Adipose tissue (tissue), 3 donors: ENCODE data around the gene ST7L. TPM values are rescaled to one million over a fixed set of nuclear protein-coding genes. Genes with fewer than 3 reads are reported as not detected.
"Not testable (repeated sequence)": the region's sequence is repeated elsewhere in the genome, so short reads cannot be mapped to it uniquely, and the experiment has no call there.

Experiments used
- H3K27ac ChIP-seq: one replicate; pipeline ENCODE4 v1.5.1; 2013; ENCODE audit warnings: low read depth, low read length
- WGBS, 3 donors: extraction: QIAGEN DNeasy Blood & Tissue Kit; methylation state at CpG; one replicate each; pipeline ENCODE4 v1.1.7; 2013; 5-methylcytosine and 5-hydroxymethylcytosine counted together
- polyA plus RNA-seq, 3 donors: library from polyadenylated mRNA; stranded (reverse); fragments of 200-250 nt; gene quantifications; one replicate each; pipeline ENCODE4 v1.2.3, GENCODE V29; 2013
- donor health status: healthy with polysubstance abuse.
- donor health status: Bipolar disorder and iron deficiency.
- donor health status: healthy.

ST7L gene, protein sequence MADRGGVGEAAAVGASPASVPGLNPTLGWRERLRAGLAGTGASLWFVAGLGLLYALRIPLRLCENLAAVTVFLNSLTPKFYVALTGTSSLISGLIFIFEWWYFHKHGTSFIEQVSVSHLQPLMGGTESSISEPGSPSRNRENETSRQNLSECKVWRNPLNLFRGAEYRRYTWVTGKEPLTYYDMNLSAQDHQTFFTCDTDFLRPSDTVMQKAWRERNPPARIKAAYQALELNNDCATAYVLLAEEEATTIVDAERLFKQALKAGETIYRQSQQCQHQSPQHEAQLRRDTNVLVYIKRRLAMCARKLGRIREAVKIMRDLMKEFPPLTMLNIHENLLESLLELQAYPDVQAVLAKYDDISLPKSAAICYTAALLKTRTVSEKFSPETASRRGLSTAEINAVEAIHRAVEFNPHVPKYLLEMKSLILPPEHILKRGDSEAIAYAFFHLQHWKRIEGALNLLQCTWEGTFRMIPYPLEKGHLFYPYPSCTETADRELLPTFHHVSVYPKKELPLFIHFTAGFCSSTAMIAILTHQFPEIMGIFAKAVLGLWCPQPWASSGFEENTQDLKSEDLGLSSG
- 10 to 100 TPM in 1 of 3 donors, 1 to 10 TPM in 2; 6.6 to 10.6 (median 8.0) TPM for polyA plus RNA-seq

DNA sequence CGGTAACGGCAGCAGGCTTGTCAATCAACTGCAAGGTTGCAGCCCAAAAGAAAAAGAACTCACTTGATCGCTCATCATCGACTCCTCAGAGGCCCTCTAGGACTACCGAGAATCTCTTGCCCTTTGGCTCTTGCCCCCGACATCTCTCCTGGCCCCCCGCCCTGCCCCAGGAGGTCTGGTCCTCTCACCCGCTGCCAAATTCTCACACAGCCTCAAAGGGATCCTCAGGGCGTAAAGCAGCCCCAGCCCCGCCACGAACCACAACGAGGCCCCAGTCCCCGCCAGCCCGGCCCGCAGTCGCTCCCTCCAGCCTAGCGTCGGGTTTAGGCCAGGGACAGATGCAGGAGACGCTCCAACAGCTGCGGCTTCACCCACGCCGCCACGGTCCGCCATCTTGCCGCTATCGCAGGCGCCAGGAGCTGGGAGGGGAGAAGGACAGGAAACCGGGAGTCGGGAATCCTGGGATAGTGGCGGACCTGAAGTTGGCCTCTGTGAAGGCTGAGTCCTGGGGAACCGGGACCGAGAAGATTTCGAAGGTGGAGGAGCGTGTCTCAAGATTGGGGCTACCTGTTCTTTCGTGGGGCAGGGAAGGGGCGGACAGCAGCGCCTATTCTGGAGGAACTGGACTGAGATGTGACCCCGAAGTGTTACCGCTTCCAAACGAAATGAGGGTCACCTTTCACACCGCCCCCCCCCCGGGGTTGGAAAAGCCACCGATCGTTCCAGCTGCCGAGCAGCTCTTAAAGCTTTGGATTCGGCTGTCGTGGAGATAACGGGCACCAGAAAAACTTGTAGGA is at the start of gene ST7L:
ST7L (minus strand) TSS at position 421 of the 797 bp plus-strand sequence; CDS start at position 393, 28 bp downstream.
- WGBS, 3 donors, result 0% methylated on average over 45 to 48 of the region's 48 CpGs
- peak within 1 kb of the TSS; percentile 98 for H3K27ac ChIP-seq

DNA sequence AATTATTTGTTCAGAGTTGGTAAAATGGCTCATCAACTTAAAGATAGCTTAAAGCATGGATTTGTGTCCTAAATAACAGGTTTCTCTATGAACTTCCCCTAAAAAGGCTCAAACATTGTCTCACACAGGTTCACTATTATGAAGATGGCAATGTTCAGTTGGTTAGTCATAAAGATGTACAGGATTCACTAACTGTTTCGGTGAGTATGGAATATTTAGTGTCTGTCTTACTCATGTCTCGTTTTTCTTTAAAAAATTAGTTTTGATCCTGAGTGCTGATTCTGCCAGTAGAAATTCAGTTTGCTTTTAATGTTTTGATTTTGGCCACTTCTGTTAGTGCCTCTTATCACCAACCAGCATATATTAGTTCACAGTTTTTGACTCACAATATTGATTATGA is 48.0 kb upstream of the ST7L start:
- 83 to 98% (median 96%) methylated on average over 2 of the region's 2 CpGs for WGBS, 3 donors
- H3K27ac ChIP-seq, result no peak overlapping the region

DNA sequence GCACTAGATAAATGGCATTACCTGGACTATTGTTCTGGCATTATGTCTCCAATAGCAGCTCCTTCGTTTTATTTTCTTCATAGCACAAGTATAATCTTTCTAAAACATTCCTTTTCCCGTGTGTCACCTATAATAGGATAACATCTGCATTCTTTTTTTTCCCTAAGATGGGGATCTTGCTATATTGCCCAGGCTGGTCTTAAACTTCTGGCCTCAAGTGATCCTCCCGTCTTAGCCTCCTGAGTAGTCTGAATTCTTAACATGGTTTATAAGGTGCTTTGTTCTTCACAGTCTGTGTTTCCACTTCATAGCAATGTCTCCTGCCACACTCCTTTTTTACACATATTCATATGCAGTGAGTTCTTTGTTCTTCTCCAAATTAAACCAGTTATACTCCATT is 46.9 kb upstream of the ST7L start:
- WGBS, 3 donors, result 76 to 95% (median 78%) methylated on average over 3 of the region's 3 CpGs

DNA sequence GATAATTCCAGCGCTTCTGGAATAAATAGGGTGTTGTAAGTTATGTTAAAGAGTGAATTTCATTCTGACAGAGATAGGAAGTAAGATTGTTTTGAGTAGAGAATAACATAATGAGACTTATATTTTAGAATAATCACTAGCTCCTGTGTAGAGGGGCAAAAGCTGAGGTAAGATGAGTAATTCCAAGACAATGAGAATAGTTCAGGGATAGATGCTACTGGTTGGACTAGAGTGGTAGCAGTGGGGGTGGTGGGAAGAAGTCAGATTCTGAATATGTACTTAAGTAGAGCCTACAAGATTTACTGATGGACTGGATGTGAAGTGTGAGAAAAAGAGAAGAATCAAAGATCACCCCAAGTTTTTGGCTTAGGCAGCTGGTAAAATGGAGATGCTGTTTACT is 32.3 kb upstream of the ST7L start:
- WGBS, 3 donors, result 100% methylated on average over 1 of the region's 1 CpG
- H3K27ac ChIP-seq, result no peak overlapping the region

More for the DNA sequence above, 46.9 kb upstream of the ST7L start:
- H3K27ac ChIP-seq, result no peak overlapping the region

DNA sequence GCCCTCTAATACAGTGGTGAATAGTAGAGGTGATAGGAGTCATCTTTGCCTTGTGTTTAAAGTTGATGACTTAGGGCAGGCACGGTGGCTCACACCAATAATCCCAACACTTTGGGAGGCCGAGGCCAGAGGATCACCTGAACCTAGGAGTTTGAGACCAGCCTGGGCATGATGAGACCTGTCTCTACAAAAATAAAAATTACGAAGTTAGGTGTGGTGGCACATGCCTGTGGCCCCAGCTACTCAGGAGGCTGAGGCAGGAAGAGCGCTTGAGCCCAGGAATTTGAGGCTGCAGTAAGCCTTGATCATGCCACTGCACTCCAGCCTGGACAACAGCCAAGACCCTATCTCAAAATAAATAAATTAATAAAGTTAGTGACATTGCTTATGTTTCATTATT is 27.3 kb upstream of the ST7L start:
- 95 to 98% (median 97%) methylated on average over 4 of the region's 4 CpGs for WGBS, 3 donors
- H3K27ac ChIP-seq, result no peak overlapping the region

DNA sequence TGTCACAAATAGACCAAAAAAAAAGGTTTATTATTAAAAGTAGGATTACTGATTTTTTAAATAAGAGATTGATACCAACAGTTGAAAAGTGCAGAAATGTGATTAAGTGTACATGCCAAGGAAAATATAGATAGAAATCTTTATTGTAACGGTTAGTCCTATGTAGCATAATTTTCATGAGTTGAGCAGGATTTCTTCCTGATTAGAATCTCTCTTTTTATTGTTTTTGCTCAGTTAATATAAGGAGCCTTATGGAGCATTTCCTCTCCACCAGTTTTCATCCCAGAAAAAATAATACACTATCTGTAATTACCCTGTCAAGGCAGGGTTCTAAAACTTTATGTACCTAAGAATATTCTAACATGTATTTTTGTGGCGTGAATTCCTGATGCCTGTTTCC is 24.1 kb upstream of the ST7L start:
- H3K27ac ChIP-seq, result no peak overlapping the region
- WGBS, 3 donors, result 77 to 90% (median 86%) methylated on average over 2 of the region's 2 CpGs

DNA sequence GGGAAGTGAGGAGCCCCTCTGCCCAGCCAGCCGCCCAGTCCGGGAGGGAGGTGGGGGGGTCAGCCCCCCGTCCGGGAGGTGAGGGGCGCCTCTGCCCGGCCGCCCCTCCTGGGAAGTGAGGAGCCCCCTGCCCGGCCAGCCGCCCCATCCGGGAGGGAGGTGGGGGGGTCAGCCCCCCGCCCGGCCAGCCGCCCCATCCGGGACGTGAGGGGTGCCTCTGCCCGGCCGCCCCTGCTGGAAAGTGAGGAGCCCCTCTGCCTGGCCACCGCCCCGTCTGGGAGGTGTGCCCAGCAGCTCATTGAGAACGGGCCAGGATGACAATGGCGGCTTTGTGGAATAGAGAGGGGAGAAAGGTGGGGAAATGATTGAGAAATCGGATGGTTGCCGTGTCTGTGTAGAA is 21.5 kb upstream of the ST7L start:
- not testable (repeated sequence) for H3K27ac ChIP-seq
- WGBS, 3 donors, result 87 to 89% (median 89%) methylated on average over 21 to 23 of the region's 23 CpGs

DNA sequence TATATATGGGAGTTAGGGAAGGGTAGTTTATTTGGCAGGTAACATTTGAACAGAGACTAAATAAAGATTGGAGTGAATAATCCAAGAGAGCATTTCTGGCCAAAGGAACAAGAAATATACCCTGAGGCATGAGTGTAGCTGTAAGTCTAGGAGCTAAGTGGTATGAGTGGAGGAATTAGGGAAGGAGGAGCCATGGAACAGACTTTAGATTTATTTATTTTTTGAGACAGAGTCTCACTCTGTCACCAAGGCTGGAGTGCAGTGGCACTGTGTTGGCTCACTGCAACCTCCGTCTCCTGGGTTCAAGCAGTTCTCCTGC is 19.1 kb upstream of the ST7L start:
- H3K27ac ChIP-seq, result no peak overlapping the region
- 92 to 96% (median 94%) methylated on average over 1 of the region's 1 CpG for WGBS, 3 donors

DNA sequence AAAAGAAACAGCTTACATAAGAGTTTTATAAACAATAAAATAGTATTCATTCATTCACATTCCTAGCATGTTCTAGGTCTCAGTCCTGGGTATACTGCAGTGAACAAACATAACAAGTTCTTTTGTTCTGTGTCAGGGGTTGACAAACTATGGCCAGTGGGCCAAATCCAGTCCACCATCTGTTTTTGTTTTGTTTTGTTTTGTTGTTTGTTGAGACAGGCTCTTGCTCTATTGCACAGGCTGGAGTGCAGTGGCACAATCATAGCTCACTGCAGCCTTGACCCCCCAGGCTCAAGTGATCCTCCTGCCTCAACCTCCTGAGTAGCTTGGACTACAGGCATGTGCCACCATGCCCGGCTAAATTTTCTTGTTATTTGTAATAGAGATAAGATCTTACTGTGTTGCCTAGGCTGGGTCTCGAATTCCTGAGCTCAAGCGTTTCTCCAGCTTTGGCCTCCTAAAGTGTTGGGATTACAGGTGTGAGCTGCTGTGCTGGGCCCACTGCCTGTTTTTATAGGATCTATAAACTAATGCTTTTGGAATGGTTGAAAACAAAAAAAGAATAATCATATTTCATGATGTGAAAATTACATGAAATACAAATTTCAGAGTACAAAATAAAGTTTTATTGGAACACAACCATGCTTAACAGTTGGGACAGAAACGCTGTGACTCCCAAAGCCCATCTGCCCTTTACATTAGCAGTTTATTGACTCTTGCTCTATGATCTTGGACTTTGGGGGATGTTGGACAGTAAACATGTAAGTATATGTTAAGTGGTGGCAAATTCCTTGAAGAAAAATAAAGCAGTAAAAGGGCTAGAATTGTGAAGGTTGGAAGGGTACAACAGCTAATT is 18.5 kb upstream of the ST7L start:
- 70 to 89% (median 89%) methylated on average over 4 of the region's 4 CpGs for WGBS, 3 donors
- no peak overlapping the region for H3K27ac ChIP-seq

DNA sequence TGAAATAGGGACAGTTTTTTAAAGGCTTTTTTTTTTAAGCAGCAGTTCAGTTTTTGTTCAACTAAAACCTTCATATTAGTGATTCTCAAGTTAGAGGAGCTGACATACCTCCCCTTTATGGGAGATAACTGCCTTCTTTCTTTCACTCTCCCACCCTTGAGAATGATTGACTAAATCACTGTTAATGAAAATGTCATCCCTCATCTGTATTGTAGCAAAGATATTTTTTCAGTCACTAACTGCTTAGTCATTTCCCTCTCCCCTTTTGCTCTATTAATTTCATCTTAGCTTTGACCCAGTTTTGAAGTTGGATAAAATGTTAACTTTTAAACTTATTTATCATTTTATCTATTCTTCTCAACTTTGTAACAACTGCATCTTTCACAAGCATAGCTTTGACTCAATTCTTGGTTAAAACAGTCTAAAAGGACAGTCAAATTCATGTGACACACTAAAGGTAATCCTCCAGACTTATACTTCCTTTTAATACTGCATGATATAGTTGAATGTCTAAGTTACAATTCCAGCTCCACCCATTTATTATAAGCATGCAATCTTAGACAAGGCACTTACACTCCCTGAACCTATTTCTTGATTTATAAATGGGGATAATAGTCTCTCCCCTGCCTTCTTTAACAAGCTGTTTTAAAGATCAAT is 17.8 kb upstream of the ST7L start:
- H3K27ac ChIP-seq, result no peak overlapping the region

DNA sequence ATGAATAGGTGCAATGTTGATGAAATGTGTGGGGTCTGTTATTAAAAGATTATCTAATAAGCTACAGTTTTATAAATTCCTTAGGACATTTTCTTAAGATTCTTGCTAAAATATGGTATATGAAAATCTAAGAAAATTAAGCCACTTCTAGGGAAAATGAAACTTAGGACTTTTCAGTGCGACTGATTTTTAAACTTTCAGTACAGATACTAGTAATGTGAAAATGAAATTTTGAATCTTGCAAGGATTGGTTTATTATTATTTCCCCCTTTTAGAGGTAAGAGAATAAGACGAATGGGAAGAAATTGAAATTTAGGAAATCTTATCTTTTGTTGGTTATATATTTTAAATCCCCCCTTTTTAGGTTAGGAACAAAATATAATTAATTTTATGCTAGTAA is 17.1 kb upstream of the ST7L start:
- 73 to 86% (median 75%) methylated on average over 2 of the region's 2 CpGs for WGBS, 3 donors
- no peak overlapping the region for H3K27ac ChIP-seq

DNA sequence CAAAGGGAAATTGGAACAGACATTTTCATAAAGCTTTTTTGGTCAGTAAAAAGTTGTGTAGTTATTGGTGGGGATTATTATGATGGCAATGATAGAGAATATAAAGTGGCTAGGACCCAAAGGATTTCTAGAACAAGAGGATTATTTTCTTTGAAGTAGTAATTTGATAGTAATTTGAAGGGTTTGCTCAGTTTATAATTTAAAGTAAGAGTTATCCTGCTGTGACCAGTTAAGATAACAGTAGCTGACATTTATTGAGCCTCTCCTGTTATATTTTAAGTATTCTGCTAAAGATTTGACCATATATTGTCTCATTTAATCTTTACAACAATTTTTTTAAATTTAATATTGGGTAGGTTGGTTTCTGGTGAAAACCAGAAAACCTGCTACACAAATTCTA is 15.4 kb upstream of the ST7L start:
- no peak overlapping the region for H3K27ac ChIP-seq

DNA sequence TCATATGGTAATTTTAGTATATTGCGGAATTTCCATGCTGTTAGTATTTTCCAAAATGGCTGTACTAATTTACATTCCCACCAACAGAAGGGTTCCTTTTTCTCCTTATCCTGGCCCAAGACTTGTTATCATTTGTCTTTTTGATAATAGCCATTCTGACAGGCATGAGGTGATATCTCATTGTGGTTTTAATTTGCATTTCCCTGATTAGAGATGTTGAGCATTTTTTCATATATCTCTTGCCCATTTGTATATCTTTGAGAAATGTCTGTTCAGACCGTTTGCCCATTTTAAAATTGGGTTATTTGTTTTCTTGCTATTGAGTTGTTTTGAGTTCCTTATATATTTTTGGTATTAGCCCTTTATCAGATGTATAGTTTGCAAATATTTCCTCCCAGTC is 14.7 kb upstream of the ST7L start:
- H3K27ac ChIP-seq, result no peak overlapping the region
- 92 to 98% (median 96%) methylated on average over 2 of the region's 2 CpGs for WGBS, 3 donors

DNA sequence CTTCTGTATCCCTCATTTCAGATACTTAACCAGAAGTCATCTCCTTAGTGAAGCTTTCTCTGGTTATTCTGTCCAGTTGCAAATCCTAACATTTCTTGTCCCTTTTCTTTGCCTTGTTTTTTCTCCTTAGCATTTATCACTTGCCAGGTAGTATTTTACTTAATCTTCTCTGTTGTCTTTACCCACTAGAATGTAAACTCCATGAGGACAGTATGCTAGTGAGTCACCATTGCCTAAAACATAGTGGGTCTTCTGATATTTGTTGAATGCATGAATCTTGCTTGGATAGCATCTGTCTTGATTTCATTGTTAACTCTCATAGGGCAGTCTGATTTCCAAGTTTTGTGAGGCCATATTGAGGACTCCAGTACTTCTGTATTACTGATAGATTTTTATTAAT is 10.3 kb upstream of the ST7L start:
- no peak overlapping the region for H3K27ac ChIP-seq

DNA sequence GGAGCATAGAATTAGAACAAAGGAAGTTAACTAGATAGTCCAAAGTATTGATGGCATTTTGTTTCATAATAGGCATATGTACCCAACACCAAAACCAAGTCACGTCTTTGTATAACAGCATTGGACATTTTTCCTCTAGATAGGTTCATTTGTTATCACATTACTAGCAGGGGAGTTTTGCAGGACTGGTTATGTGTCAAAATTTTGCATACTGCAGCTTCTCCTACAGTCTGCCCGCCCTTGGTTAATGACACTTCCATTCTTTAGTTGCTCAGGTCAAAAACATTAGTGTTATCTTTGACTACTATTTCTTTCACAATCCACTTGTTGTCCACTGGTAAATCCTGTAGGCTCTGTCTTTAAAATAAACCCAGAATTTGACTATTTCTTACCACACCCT is 9.6 kb upstream of the ST7L start:
- H3K27ac ChIP-seq, result no peak overlapping the region
- 78 to 90% (median 80%) methylated on average over 2 of the region's 2 CpGs for WGBS, 3 donors

DNA sequence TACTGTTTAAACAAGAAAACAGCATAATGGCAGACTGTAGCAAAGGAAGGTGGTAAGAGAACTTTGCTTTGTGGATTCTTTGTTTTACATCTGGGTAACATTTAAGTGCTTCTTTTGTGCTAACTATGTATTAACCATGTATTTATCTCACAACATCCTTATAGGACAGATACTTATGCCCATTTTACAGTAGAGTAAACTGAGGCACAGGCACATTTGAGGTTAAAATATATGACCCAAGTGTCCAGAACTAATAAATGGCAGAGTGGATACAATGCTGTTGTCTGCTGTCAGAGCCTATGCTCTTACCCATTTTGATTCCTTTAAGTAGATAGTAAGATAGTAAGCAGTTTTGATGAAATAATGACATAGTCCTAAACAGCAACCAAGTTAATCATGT is 7.9 kb upstream of the ST7L start:
- no peak overlapping the region for H3K27ac ChIP-seq

DNA sequence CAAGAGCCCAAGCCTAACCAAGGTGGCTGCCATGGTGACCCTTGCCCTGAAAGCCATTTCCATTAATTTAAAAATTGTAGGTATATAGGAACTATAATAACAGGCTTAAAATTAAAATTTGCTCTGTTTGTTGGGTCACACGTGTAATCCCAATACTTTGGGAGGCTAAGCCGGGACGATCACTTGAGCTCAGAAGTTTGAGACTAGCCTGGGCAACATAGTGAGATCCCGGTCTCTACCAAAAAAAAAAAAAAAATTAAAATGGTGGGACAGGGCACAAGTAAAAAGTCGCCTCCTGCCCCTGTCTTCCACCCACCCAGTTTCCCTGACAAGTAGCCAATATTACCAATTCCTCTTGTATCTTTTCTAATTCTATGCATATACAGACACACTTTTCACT is 7.3 kb upstream of the ST7L start:
- 89 to 96% (median 95%) methylated on average over 5 of the region's 5 CpGs for WGBS, 3 donors
- no peak overlapping the region for H3K27ac ChIP-seq

DNA sequence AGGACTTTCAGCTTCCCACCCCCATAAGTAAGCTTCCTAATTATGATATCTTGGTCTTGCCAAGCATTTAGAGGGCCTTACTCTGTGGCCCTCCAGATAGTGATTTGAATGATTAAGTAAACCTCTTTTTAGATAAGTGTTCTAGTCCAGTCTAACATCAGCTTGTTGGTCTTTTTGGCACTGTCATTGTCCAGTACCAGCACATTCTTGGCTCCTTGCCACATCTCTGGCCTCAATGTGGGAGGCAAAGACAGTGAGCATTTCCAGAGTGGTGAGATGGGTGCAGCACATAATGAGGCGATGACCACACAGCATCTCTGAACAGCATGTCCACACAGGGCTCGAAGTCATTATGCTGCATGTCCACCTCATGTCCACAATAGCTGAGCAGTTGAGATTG is 6.8 kb upstream of the ST7L start:
- WGBS, 3 donors, result 88 to 93% (median 91%) methylated on average over 2 of the region's 2 CpGs
- H3K27ac ChIP-seq, result no peak overlapping the region
